Ovary (tissue), 9 donors: ENCODE data around the gene VDR. TPM values are rescaled to one million over a fixed set of nuclear protein-coding genes. Genes with fewer than 3 reads are reported as not detected.

Source experiments
- DNase-seq, 5 donors: peaks; one replicate each; pipeline ENCODE4 v3.0.0-alpha.2; 2019 to 2020
- H3K27ac ChIP-seq, 2 donors: fragments of 200-600 bp; one replicate each; pipeline versions ENCODE4 v1.5.1 to v1.8.0; 2019 to 2022
- H3K27me3 ChIP-seq: fragments of 200-600 bp; one replicate; pipeline ENCODE4 v1.8.0; 2022
- H3K36me3 ChIP-seq: fragments of 200-600 bp; sonication (generic); one replicate; pipeline ENCODE4 v1.5.1; 2019
- H3K4me1 ChIP-seq: one replicate; pipeline ENCODE4 v1.8.1; 2013; ENCODE audit warnings: mild to moderate bottlenecking, moderate library complexity; ENCODE audit not compliant: insufficient read depth
- H3K4me3 ChIP-seq: fragments of 200-600 bp; sonication (generic); one replicate; pipeline ENCODE4 v1.5.1; 2017
- H3K9me3 ChIP-seq, 2 donors: fragments of 200-600 bp in 1 of 2; sonication (generic) in 1 of 2; one replicate each; pipeline versions ENCODE4 v1.5.1 to v1.8.1; 2013 to 2019; ENCODE audit warnings: mild to moderate bottlenecking in 1 of 2, moderate library complexity in 1 of 2
- CTCF ChIP-seq, 3 donors: fragments of 450-650 bp in 2 of 3; fragments of 200-600 bp in 1 of 3; IDR thresholded peaks; one replicate each; pipeline versions ENCODE4 v1.5.1 to v1.8.0; 2016 to 2022; ENCODE audit warnings: antibody characterized with exemption in 3 of 3, mild to moderate bottlenecking in 1 of 3
- EP300 ChIP-seq: sonication (generic); formaldehyde crosslinking; IDR thresholded peaks from one replicate; pipeline ENCODE4 v1.6.1; 2017; ENCODE audit warnings: antibody characterized with exemption
- POLR2A ChIP-seq: fragments of 450-650 bp; IDR thresholded peaks from one replicate; pipeline ENCODE4 v1.6.1; 2017; ENCODE audit warnings: antibody characterized with exemption, mild to moderate bottlenecking, moderate library complexity
- WGBS, 3 donors: extraction: QIAGEN DNeasy Blood & Tissue Kit in 1 of 3; methylation state at CpG; one replicate each; pipeline versions ENCODE4 v1.1.5 to v1.1.7; 2013 to 2017; 5-methylcytosine and 5-hydroxymethylcytosine counted together
- intact Hi-C, 4 donors: fragments of 100-400 bp; cut with DNase I; formaldehyde crosslinking; loops; one replicate each; pipeline versions ENCODE4 v1.11.0 to v1.15.1; 2022 to 2023
- polyA plus RNA-seq, 2 donors: library from polyadenylated mRNA; stranded (reverse); fragments of 200-250 nt in 1 of 2; fragments of 350-450 nt in 1 of 2; fragmentation: Illumina TruSeq in 1 of 2; extraction: RNeasy Lipid Tissue Mini Kit (QIAGEN cat#74804) in 1 of 2; gene quantifications; one replicate each; pipeline ENCODE4 v1.2.3, GENCODE V29; 2013 to 2014
- total RNA-seq, 7 donors: library from RNA; depleted of rRNA in 2 of 7; stranded (reverse); fragments of >200 nt in 2 of 7; fragmentation: NEBNext Ultra II Directional in 3 of 7; extraction: Animal tissue kit (Norgen Biotek cat#: 25700) in 3 of 7; gene quantifications; one replicate each; pipeline versions ENCODE4 v1.1.0 to v1.2.4, GENCODE V29; 2016 to 2023
- donor health status: DM: no; HTN: no; CAD: no; lungs with moderate emphysema.
- donor health status: DM: no; HTN: no; CAD: no.
- donor health status: Bipolar disorder and iron deficiency.
- donor health status: DM: yes; HTN: yes; CAD: no.
- donor health status: DM: no; HTN: no; CAD: no.
- donor health status: DM: yes; HTN: yes; CAD: no.

Gene VDR
- total and polyA plus RNA-seq, 9 donors: 0.31 to 2.7 (median 1.1) TPM

GRCh38 chr12:47828008-47828975 is 76.5 kb downstream of the VDR start:
- WGBS, 3 donors: 46% methylated on average over 14 of the region's 14 CpGs
- no peak for DNase-seq
- Histone ChIP-seq H3K27me3 (no peaks in the 10 kb centered on the region), H3K4me1 (peaks cover 17% of the 10 kb centered on the region), H3K27ac (peak overlapping the region; percentile 71 to 89), H3K36me3 (no peaks in the 10 kb centered on the region), H3K4me3 (no peak overlapping the region), H3K9me3 (no peaks in the 10 kb centered on the region)
- intact Hi-C loops: loop anchor here in 2 of 4 donors (10.0 kb wide), 1 partner anchor 113 kb away; no protein-coding TSS in a partner anchor
- TF ChIP-seq CTCF (IDR thresholded peaks at IDR 0.05) (no peak), POLR2A (no peak), EP300 (no peak)

GRCh38 chr12:47825173-47825639 is 79.6 kb downstream of the VDR start:
- DNase-seq: peak; percentile 63 to 82 (median 75)
- intact Hi-C loops: loop anchor here in 2 of 4 donors (10.0 kb wide), 1 partner anchor 110 kb away; no protein-coding TSS in a partner anchor
- H3K9me3 ChIP-seq: no peaks in the 10 kb centered on the region
- WGBS, 3 donors: 53 to 72% (median 63%) methylated on average over 6 of the region's 6 CpGs
- H3K36me3 ChIP-seq: no peaks in the 10 kb centered on the region
- no peak overlapping the region for H3K4me3 ChIP-seq
- H3K27ac ChIP-seq: no peak overlapping the region
- peaks cover 33% of the 10 kb centered on the region for H3K4me1 ChIP-seq
- H3K27me3 ChIP-seq: no peaks in the 10 kb centered on the region
- TF ChIP-seq CTCF (IDR thresholded peaks at IDR 0.05) (no peak), EP300 (no peak), POLR2A (no peak)

GRCh38 chr12:47824635-47825034 is 80.2 kb downstream of the VDR start:
- no peak for DNase-seq
- no peaks in the 10 kb centered on the region for H3K27me3 ChIP-seq
- no peaks in the 10 kb centered on the region for H3K36me3 ChIP-seq
- intact Hi-C loops: loop anchor here in 2 of 4 donors (10.0 kb wide), 1 partner anchor 110 kb away; no protein-coding TSS in a partner anchor
- H3K4me3 ChIP-seq: no peak overlapping the region
- no peak for TF ChIP-seq CTCF (IDR thresholded peaks at IDR 0.05)
- no peak for TF ChIP-seq POLR2A
- TF ChIP-seq EP300: no peak
- H3K27ac ChIP-seq: no peak overlapping the region
- WGBS, 3 donors: 75 to 93% (median 88%) methylated on average over 3 of the region's 3 CpGs
- H3K9me3 ChIP-seq: no peaks in the 10 kb centered on the region
- peaks cover 33% of the 10 kb centered on the region for H3K4me1 ChIP-seq

- H3K36me3 ChIP-seq: no peaks in the 10 kb centered on the region
- TF ChIP-seq CTCF (IDR thresholded peaks at IDR 0.05) (no peak), POLR2A (no peak), EP300 (no peak)
- H3K27ac ChIP-seq: no peak overlapping the region
- H3K9me3 ChIP-seq: no peaks in the 10 kb centered on the region
- intact Hi-C loops: loop anchor here in 2 of 4 donors (10.0 kb wide), 1 partner anchor 109 kb away; no protein-coding TSS in a partner anchor
- peaks cover 31% of the 10 kb centered on the region for H3K4me1 ChIP-seq
- no peaks in the 10 kb centered on the region for H3K27me3 ChIP-seq
- H3K4me3 ChIP-seq: no peak overlapping the region
- DNase-seq: no peak
- WGBS, 3 donors: 90 to 95% (median 95%) methylated on average over 2 of the region's 2 CpGs
Measured at GRCh38 chr12:47824198-47824597, 80.6 kb downstream of the VDR start.
